ENCODE data around the gene BNIP3.

The BNIP3 gene

DNA sequence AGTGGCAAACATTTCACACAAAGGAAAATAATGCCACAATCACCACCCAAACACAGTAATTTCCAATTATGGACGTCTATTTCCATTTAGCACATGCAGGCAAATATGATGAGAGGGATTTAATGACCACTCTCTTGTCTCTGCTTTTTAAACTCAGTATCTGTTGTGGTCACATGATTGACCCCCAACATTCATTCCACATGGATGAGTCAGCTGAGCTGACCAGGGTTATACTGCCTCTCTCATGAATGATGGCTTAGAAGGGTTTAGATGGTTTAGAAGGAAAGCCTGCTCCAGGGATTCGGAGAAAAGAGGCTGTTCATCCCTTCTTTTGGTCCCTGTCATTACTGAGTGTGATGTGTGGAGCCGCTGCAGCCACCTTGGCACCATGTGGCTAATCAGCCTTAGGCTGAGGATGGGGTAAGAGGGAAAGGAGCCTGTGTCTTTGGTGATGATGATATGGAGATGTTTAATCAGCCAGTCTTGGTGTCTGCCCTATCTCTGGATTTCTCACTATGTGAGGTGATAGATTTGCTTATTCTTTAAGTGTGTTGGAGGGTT, 45.8 kb upstream of the BNIP3 start:
- Histone ChIP-seq H3K9ac (ENCODE audit: low read depth, low read length) (no peak overlapping the region), H2AFZ (ENCODE audit: low read depth, low read length) (no peak overlapping the region), H3K4me1 (ENCODE audit: insufficient read depth, low read length) (no peaks in the 10 kb centered on the region), H3K27ac (ENCODE audit: low read length) (no peak overlapping the region), H3K36me3 (ENCODE audit: insufficient read depth, low read length) (no peaks in the 10 kb centered on the region), H3K27me3 (ENCODE audit: insufficient read depth, low read length, poor library complexity) (no peaks in the 10 kb centered on the region), H3K79me2 (ENCODE audit: insufficient read depth, low read length) (no peaks in the 10 kb centered on the region), H3K9me3 (ENCODE audit: insufficient read depth, low read length, severe bottlenecking) (no peaks in the 10 kb centered on the region), H4K20me1 (ENCODE audit: insufficient read depth, low read length) (no peaks in the 10 kb centered on the region), H3K4me3 (ENCODE audit: low read depth in 1 of 2, low read length in 2 of 2) (no peak overlapping the region), H3K4me2 (ENCODE audit: insufficient read depth, low read length) (no peak overlapping the region)
- ATAC-seq (ENCODE audit: insufficient read depth, low read depth) = no peak
- no peak for DNase-seq
- TF ChIP-seq, protein P1, sequence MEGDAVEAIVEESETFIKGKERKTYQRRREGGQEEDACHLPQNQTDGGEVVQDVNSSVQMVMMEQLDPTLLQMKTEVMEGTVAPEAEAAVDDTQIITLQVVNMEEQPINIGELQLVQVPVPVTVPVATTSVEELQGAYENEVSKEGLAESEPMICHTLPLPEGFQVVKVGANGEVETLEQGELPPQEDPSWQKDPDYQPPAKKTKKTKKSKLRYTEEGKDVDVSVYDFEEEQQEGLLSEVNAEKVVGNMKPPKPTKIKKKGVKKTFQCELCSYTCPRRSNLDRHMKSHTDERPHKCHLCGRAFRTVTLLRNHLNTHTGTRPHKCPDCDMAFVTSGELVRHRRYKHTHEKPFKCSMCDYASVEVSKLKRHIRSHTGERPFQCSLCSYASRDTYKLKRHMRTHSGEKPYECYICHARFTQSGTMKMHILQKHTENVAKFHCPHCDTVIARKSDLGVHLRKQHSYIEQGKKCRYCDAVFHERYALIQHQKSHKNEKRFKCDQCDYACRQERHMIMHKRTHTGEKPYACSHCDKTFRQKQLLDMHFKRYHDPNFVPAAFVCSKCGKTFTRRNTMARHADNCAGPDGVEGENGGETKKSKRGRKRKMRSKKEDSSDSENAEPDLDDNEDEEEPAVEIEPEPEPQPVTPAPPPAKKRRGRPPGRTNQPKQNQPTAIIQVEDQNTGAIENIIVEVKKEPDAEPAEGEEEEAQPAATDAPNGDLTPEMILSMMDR (IDR thresholded peaks at IDR 0.05; ENCODE audit: borderline replicate concordance, extremely low read depth, low read length, poor library complexity, severe bottlenecking) = no peak
- no peak for TF ChIP-seq EZH2 (IDR thresholded peaks at IDR 0.05; ENCODE audit: borderline replicate concordance, low read depth, low read length, severe bottlenecking)

DNA sequence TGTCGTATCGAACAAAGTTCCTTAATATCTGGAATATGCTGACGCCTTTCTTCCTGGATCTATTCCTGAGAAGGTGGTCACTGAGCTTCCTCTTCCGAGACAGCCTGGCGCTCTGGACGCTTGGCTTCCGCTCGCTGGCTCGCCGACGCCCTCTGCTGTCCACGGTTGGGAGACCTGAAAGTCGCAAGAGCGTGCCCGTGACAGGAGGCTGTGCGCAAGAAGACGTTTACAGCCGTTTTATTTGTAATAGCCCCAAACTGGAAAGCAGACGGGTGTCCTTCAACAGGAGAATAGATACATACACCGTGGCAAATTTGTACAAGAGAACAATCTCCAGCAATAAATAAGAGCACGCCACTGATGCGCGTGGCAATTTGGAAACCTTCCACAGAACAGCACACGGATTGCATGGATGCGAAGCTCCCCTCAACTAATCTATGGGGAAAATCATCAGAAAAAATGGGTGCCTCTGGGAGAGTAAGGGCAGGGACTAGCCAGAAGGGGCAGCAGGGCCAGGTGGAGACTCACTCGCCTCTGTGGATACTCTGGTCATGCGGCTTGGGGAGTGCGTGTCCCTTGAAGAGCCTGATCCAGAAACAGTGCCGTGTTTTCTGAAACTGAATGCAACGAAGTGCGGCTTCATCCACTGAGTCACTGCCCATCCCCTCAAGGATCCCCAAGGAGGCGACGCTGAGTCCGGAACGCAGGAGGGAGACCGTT, 41.5 kb upstream of the BNIP3 start:
- ATAC-seq (ENCODE audit: insufficient read depth, low read depth) (0 out of 3 replicates have a peak, but pooled peaks have one; percentile 37), DNase-seq (peak; percentile 31)
- Histone ChIP-seq H3K36me3 (ENCODE audit: insufficient read depth, low read length) (no peaks in the 10 kb centered on the region), H3K9ac (ENCODE audit: low read depth, low read length) (no peak overlapping the region), H3K27me3 (ENCODE audit: insufficient read depth, low read length, poor library complexity) (no peaks in the 10 kb centered on the region), H3K4me1 (ENCODE audit: insufficient read depth, low read length) (no peaks in the 10 kb centered on the region), H3K4me3 (ENCODE audit: low read depth in 1 of 2, low read length in 2 of 2) (no peak overlapping the region), H3K79me2 (ENCODE audit: insufficient read depth, low read length) (no peaks in the 10 kb centered on the region), H4K20me1 (ENCODE audit: insufficient read depth, low read length) (no peaks in the 10 kb centered on the region), H2AFZ (ENCODE audit: low read depth, low read length) (no peak overlapping the region), H3K9me3 (ENCODE audit: insufficient read depth, low read length, severe bottlenecking) (no peaks in the 10 kb centered on the region), H3K4me2 (ENCODE audit: insufficient read depth, low read length) (no peak overlapping the region), H3K27ac (ENCODE audit: low read length) (no peak overlapping the region)
- no peak for TF ChIP-seq EZH2 (IDR thresholded peaks at IDR 0.05; ENCODE audit: borderline replicate concordance, low read depth, low read length, severe bottlenecking)
- TF ChIP-seq, protein P1 (IDR thresholded peaks at IDR 0.05; ENCODE audit: borderline replicate concordance, extremely low read depth, low read length, poor library complexity, severe bottlenecking) = peak; percentile 57

DNA sequence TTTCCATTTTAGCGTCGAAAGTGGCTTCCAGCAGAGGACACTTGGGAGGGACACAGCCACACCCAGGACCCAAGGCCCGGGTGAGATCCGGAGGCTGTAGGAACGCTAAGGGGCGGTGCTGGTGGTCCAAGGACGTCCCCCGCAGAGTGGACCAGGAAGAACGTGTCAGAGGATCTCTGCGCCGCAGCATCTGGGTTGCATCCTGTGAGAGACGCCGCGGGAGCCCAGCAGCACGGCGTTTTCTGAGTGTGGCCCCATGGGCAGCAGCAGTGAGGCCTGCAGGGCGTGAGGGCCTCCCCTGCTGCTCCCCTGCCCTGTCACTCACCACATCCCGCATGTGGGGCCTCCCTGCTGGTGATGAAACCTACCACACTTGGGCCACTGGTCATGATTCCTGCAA, 40.5 kb upstream of the BNIP3 start:
- H3K79me2 ChIP-seq (ENCODE audit: insufficient read depth, low read length) = no peaks in the 10 kb centered on the region
- H3K27ac ChIP-seq (ENCODE audit: low read length) = no peak overlapping the region
- H4K20me1 ChIP-seq (ENCODE audit: insufficient read depth, low read length) = no peaks in the 10 kb centered on the region
- H2AFZ ChIP-seq (ENCODE audit: low read depth, low read length) = no peak overlapping the region
- no peak overlapping the region for H3K4me2 ChIP-seq (ENCODE audit: insufficient read depth, low read length)
- H3K27me3 ChIP-seq (ENCODE audit: insufficient read depth, low read length, poor library complexity) = no peaks in the 10 kb centered on the region
- no peak overlapping the region for H3K4me3 ChIP-seq (ENCODE audit: low read depth in 1 of 2, low read length in 2 of 2)
- no peaks in the 10 kb centered on the region for H3K9me3 ChIP-seq (ENCODE audit: insufficient read depth, low read length, severe bottlenecking)
- TF ChIP-seq EZH2 (IDR thresholded peaks at IDR 0.05; ENCODE audit: borderline replicate concordance, low read depth, low read length, severe bottlenecking) = no peak
- TF ChIP-seq, protein P1 (IDR thresholded peaks at IDR 0.05; ENCODE audit: borderline replicate concordance, extremely low read depth, low read length, poor library complexity, severe bottlenecking) = no peak
- ATAC-seq (ENCODE audit: insufficient read depth, low read depth) (no peak), DNase-seq (no peak)
- no peak overlapping the region for H3K9ac ChIP-seq (ENCODE audit: low read depth, low read length)
- H3K4me1 ChIP-seq (ENCODE audit: insufficient read depth, low read length) = no peaks in the 10 kb centered on the region
- no peaks in the 10 kb centered on the region for H3K36me3 ChIP-seq (ENCODE audit: insufficient read depth, low read length)
